ENCODE measurements around the gene S100Z. TPM values are rescaled to one million over a fixed set of nuclear protein-coding genes. Genes with fewer than 3 reads are reported as not detected.

Gene S100Z
- total RNA-seq, 1 donor from 2014 or later: 0.38 TPM

- Mint-ChIP-seq H3K4me3 (ENCODE audit: unreplicated experiment) (no peak overlapping the region), H3K36me3 (ENCODE audit: low read depth, unreplicated experiment) (no peaks in the 10 kb centered on the region), H3K27ac (ENCODE audit: unreplicated experiment) (no peak overlapping the region), H3K27me3 (ENCODE audit: unreplicated experiment) (peaks cover 2% of the 10 kb centered on the region), H3K4me1 (ENCODE audit: unreplicated experiment) (peaks cover 5% of the 10 kb centered on the region), H3K9me3 (ENCODE audit: unreplicated experiment) (no peaks in the 10 kb centered on the region)
- DNase-seq (ENCODE audit: low spot score): no peak
- no peak for TF ChIP-seq CTCF (IDR thresholded peaks at IDR 0.05; ENCODE audit: unreplicated experiment)
Measured at GRCh38 chr5:76866503-76866902, 16.7 kb downstream of the S100Z start.

GRCh38 chr5:76867038-76867437, 17.2 kb downstream of the S100Z start:
- Mint-ChIP-seq H3K36me3 (ENCODE audit: low read depth, unreplicated experiment) (no peaks in the 10 kb centered on the region), H3K4me1 (ENCODE audit: unreplicated experiment) (peaks cover 5% of the 10 kb centered on the region), H3K27ac (ENCODE audit: unreplicated experiment) (no peak overlapping the region), H3K4me3 (ENCODE audit: unreplicated experiment) (no peak overlapping the region), H3K9me3 (ENCODE audit: unreplicated experiment) (no peaks in the 10 kb centered on the region), H3K27me3 (ENCODE audit: unreplicated experiment) (peaks cover 2% of the 10 kb centered on the region)
- no peak for DNase-seq (ENCODE audit: low spot score)
- TF ChIP-seq CTCF (IDR thresholded peaks at IDR 0.05; ENCODE audit: unreplicated experiment): no peak

GRCh38 chr5:76867827-76868693, 18.2 kb downstream of the S100Z start:
- peak; percentile 77 for DNase-seq (ENCODE audit: low spot score)
- peaks cover 2% of the 10 kb centered on the region for H3K27me3 Mint-ChIP-seq (ENCODE audit: unreplicated experiment)

GRCh38 chr5:76870046-76870445, 20.2 kb downstream of the S100Z start:
- no peak overlapping the region for H3K27ac Mint-ChIP-seq (ENCODE audit: unreplicated experiment)
- no peaks in the 10 kb centered on the region for H3K36me3 Mint-ChIP-seq (ENCODE audit: low read depth, unreplicated experiment)
- H3K4me3 Mint-ChIP-seq (ENCODE audit: unreplicated experiment): no peak overlapping the region
- TF ChIP-seq CTCF (IDR thresholded peaks at IDR 0.05; ENCODE audit: unreplicated experiment): no peak
- peaks cover 5% of the 10 kb centered on the region for H3K4me1 Mint-ChIP-seq (ENCODE audit: unreplicated experiment)
- DNase-seq (ENCODE audit: low spot score): no peak
- no peaks in the 10 kb centered on the region for H3K9me3 Mint-ChIP-seq (ENCODE audit: unreplicated experiment)
- H3K27me3 Mint-ChIP-seq (ENCODE audit: unreplicated experiment): peaks cover 3% of the 10 kb centered on the region

More at GRCh38 chr5:76867827-76868693, 18.2 kb downstream of the S100Z start:
- Mint-ChIP-seq H3K4me1 (ENCODE audit: unreplicated experiment) (peaks cover 2% of the 10 kb centered on the region), H3K36me3 (ENCODE audit: low read depth, unreplicated experiment) (no peaks in the 10 kb centered on the region), H3K27ac (ENCODE audit: unreplicated experiment) (no peak overlapping the region), H3K4me3 (ENCODE audit: unreplicated experiment) (no peak overlapping the region), H3K9me3 (ENCODE audit: unreplicated experiment) (no peaks in the 10 kb centered on the region)
- peak; percentile 74 for TF ChIP-seq CTCF (IDR thresholded peaks at IDR 0.05; ENCODE audit: unreplicated experiment)

GRCh38 chr5:76874088-76874581, 24.3 kb downstream of the S100Z start:
- peaks cover 12% of the 10 kb centered on the region for H3K4me1 Mint-ChIP-seq (ENCODE audit: unreplicated experiment)
- no peaks in the 10 kb centered on the region for H3K36me3 Mint-ChIP-seq (ENCODE audit: low read depth, unreplicated experiment)
- peaks cover 3% of the 10 kb centered on the region for H3K27me3 Mint-ChIP-seq (ENCODE audit: unreplicated experiment)
- H3K9me3 Mint-ChIP-seq (ENCODE audit: unreplicated experiment): no peaks in the 10 kb centered on the region
- H3K27ac Mint-ChIP-seq (ENCODE audit: unreplicated experiment): peak overlapping the region; percentile 81
- no peak for DNase-seq (ENCODE audit: low spot score)
- no peak overlapping the region for H3K4me3 Mint-ChIP-seq (ENCODE audit: unreplicated experiment)
- no peak for TF ChIP-seq CTCF (IDR thresholded peaks at IDR 0.05; ENCODE audit: unreplicated experiment)
